Measurements from ENCODE around the gene TP53I13.

TP53I13 gene

GRCh38 chr17:29573871-29574731, 5.6 kb downstream of the TP53I13 start:
- no peak for TF ChIP-seq CTCF (IDR thresholded peaks at IDR 0.05; ENCODE audit: low read depth, low read length)
- no peak for TF ChIP-seq EZH2phosphoT487 (IDR thresholded peaks at IDR 0.05; ENCODE audit: low read depth)
- Histone ChIP-seq H4K20me1 (ENCODE audit: insufficient read depth, low read length) (no peaks in the 10 kb centered on the region), H3K9ac (ENCODE audit: low read length) (no peak overlapping the region), H3K4me1 (ENCODE audit: low read length) (peaks cover 22% of the 10 kb centered on the region), H3K27me3 (ENCODE audit: low read depth, low read length) (no peaks in the 10 kb centered on the region), H3K36me3 (replicated peaks; ENCODE audit: low read depth, low read length) (peaks cover 18% of the 10 kb centered on the region), H3K79me2 (ENCODE audit: low read length) (no peaks in the 10 kb centered on the region), H3K4me3 (ENCODE audit: low read length) (no peak overlapping the region), H3K9me3 (ENCODE audit: insufficient read depth, low read length) (no peaks in the 10 kb centered on the region), H3K27ac (ENCODE audit: low read length) (no peak overlapping the region), H3K4me2 (ENCODE audit: low read length) (no peak overlapping the region), H2AFZ (ENCODE audit: low read depth, low read length) (no peak overlapping the region)

GRCh38 chr17:29574732-29575510, 6.4 kb downstream of the TP53I13 start:
- Histone ChIP-seq H3K9me3 (ENCODE audit: insufficient read depth, low read length) (no peaks in the 10 kb centered on the region), H3K4me2 (ENCODE audit: low read length) (no peak overlapping the region), H3K79me2 (ENCODE audit: low read length) (no peaks in the 10 kb centered on the region), H3K27ac (ENCODE audit: low read length) (no peak overlapping the region), H3K4me3 (ENCODE audit: low read length) (no peak overlapping the region), H2AFZ (ENCODE audit: low read depth, low read length) (no peak overlapping the region), H3K4me1 (ENCODE audit: low read length) (peaks cover 18% of the 10 kb centered on the region), H3K36me3 (replicated peaks; ENCODE audit: low read depth, low read length) (peaks cover 21% of the 10 kb centered on the region), H4K20me1 (ENCODE audit: insufficient read depth, low read length) (no peaks in the 10 kb centered on the region), H3K27me3 (ENCODE audit: low read depth, low read length) (no peaks in the 10 kb centered on the region), H3K9ac (ENCODE audit: low read length) (no peak overlapping the region)
- TF ChIP-seq CTCF (IDR thresholded peaks at IDR 0.05; ENCODE audit: low read depth, low read length) (no peak), EZH2phosphoT487 (IDR thresholded peaks at IDR 0.05; ENCODE audit: low read depth) (no peak)

- TF ChIP-seq CTCF (IDR thresholded peaks at IDR 0.05; ENCODE audit: low read depth, low read length) (no peak), EZH2phosphoT487 (IDR thresholded peaks at IDR 0.05; ENCODE audit: low read depth) (no peak)
- H3K4me2 ChIP-seq (ENCODE audit: low read length): no peak overlapping the region
- peaks cover 21% of the 10 kb centered on the region for H3K4me1 ChIP-seq (ENCODE audit: low read length)
- H3K36me3 ChIP-seq (replicated peaks; ENCODE audit: low read depth, low read length): peaks cover 21% of the 10 kb centered on the region
- no peak overlapping the region for H2AFZ ChIP-seq (ENCODE audit: low read depth, low read length)
- no peak overlapping the region for H3K27ac ChIP-seq (ENCODE audit: low read length)
- no peaks in the 10 kb centered on the region for H3K79me2 ChIP-seq (ENCODE audit: low read length)
- H3K4me3 ChIP-seq (ENCODE audit: low read length): no peak overlapping the region
- no peak overlapping the region for H3K9ac ChIP-seq (ENCODE audit: low read length)
- H4K20me1 ChIP-seq (ENCODE audit: insufficient read depth, low read length): no peaks in the 10 kb centered on the region
- no peaks in the 10 kb centered on the region for H3K9me3 ChIP-seq (ENCODE audit: insufficient read depth, low read length)
- no peaks in the 10 kb centered on the region for H3K27me3 ChIP-seq (ENCODE audit: low read depth, low read length)
These were observed 7.2 kb downstream of the TP53I13 start for GRCh38 chr17:29575511-29576213.

Measured in OCI-LY3 (cell line).